SK-N-SH (cell line): ENCODE data around the gene ACSM2A. TPM values are rescaled to one million over a fixed set of nuclear protein-coding genes. Genes with fewer than 3 reads are reported as not detected.

ENCODE experiments used
- CTCF ChIA-PET: fragments of 300-600, 350-600 bp; formaldehyde crosslinking; extraction: SDS; loops from one replicate; lab custom pipeline; 2021; lab: Yijun Ruan, JAX
- POLR2A ChIA-PET: fragments of 350-600 bp; sonication (Branson Sonifier 250); formaldehyde crosslinking; extraction: SDS; loops from one replicate; lab custom pipeline; 2020; ENCODE audit warnings: antibody characterized with exemption, inconsistent platforms; lab: Yijun Ruan, JAX
- DNase-seq: peaks from one replicate; pipeline ENCODE4 v3.0.0; 2012
- H2AFZ ChIP-seq: fragments of 200-600 bp; sonication (generic); 2 replicates; pipeline ENCODE4 v1.8.1; 2016; ENCODE audit warnings: antibody characterized with exemption, mild to moderate bottlenecking, low read depth
- H3F3A ChIP-seq: fragments of 200-600 bp; sonication (generic); replicated peaks from 2 replicates; pipeline ENCODE3; 2016; ENCODE audit warnings: antibody characterized with exemption, mild to moderate bottlenecking; ENCODE audit not compliant: insufficient read depth
- H3K27ac ChIP-seq, 2 experiments: fragments of 200-500 bp in 1 of 2; fragments of 200-600 bp in 1 of 2; sonication (Bioruptor generic) in 1 of 2; sonication (generic), shearing (Covaris generic) in 1 of 2; 2 replicates each; pipeline versions ENCODE4 v1.5.1 to v1.6.1; 2014 to 2016; ENCODE audit warnings: low read depth in 2 of 2, inconsistent platforms in 1 of 2, low read length in 1 of 2, mild to moderate bottlenecking in 1 of 2, mixed read lengths in 1 of 2
- H3K27me3 ChIP-seq: fragments of 200-600 bp; sonication (generic), shearing (Covaris generic); 2 replicates; pipeline ENCODE4 v1.6.1; 2016; ENCODE audit warnings: mixed run types; ENCODE audit not compliant: insufficient read depth
- H3K36me3 ChIP-seq, 2 experiments: fragments of 200-500 bp in 1 of 2; fragments of 200-600 bp in 1 of 2; sonication (Bioruptor generic) in 1 of 2; sonication (generic) in 1 of 2; replicated peaks in 1 of 2; 2 replicates each; pipeline versions ENCODE3 to v1.5.1; 2014 to 2016; ENCODE audit warnings: low read length in 1 of 2, mild to moderate bottlenecking in 1 of 2; ENCODE audit not compliant: insufficient read depth in 2 of 2, control insufficient read depth in 1 of 2
- H3K4me1 ChIP-seq, 2 experiments: fragments of 200-500 bp in 1 of 2; fragments of 200-600 bp in 1 of 2; sonication (Bioruptor generic) in 1 of 2; sonication (generic), shearing (Covaris generic) in 1 of 2; 2 replicates each; pipeline versions ENCODE4 v1.5.1 to v1.6.1; 2014 to 2016; ENCODE audit warnings: low read depth in 1 of 2, low read length in 1 of 2, mixed run types in 1 of 2; ENCODE audit not compliant: insufficient read depth in 2 of 2, control insufficient read depth in 1 of 2
- H3K4me2 ChIP-seq: fragments of 200-600 bp; sonication (generic), shearing (Covaris generic); 2 replicates; pipeline ENCODE4 v1.6.1; 2017; ENCODE audit warnings: mixed run types
- H3K4me3 ChIP-seq, 2 experiments: fragments of 200-500 bp in 1 of 2; fragments of 200-600 bp in 1 of 2; sonication (Bioruptor generic) in 1 of 2; sonication (generic), shearing (Covaris generic) in 1 of 2; 2 replicates each; pipeline versions ENCODE4 v1.5.1 to v1.8.1; 2014 to 2016; ENCODE audit warnings: low read depth in 2 of 2, inconsistent platforms in 1 of 2, low read length in 1 of 2, mild to moderate bottlenecking in 1 of 2, mixed read lengths in 1 of 2, moderate library complexity in 1 of 2
- H3K79me2 ChIP-seq: fragments of 200-600 bp; sonication (generic); 2 replicates; pipeline ENCODE4 v1.8.1; 2017; ENCODE audit warnings: mild to moderate bottlenecking; ENCODE audit not compliant: insufficient read depth
- H3K9ac ChIP-seq: fragments of 200-600 bp; sonication (generic); 2 replicates; pipeline ENCODE4 v1.6.1; 2017; ENCODE audit warnings: mixed run types
- H3K9me2 ChIP-seq: fragments of 200-600 bp; sonication (generic); 2 replicates; pipeline ENCODE4 v1.6.1; 2017; ENCODE audit warnings: mixed run types
- H3K9me3 ChIP-seq: fragments of 200-600 bp; sonication (generic); 2 replicates; pipeline ENCODE4 v1.6.1; 2017; ENCODE audit warnings: mixed run types, mild to moderate bottlenecking, moderate library complexity
- H4K20me1 ChIP-seq: fragments of 200-600 bp; sonication (generic); 2 replicates; pipeline ENCODE4 v1.6.1; 2017; ENCODE audit warnings: mild to moderate bottlenecking, mixed run types; ENCODE audit not compliant: insufficient read depth
- EZH2phosphoT487 ChIP-seq: fragments of 200-600 bp; sonication (generic); IDR thresholded peaks from 2 replicates; pipeline ENCODE4 v1.6.1; 2017; ENCODE audit warnings: low read depth, mixed run types, mild to moderate bottlenecking, antibody characterized with exemption, moderate library complexity, borderline replicate concordance
- FOSL2 ChIP-seq: IDR thresholded peaks from 2 replicates; pipeline ENCODE4 v1.4.0; 2012; ENCODE audit warnings: low read depth, mild to moderate bottlenecking, moderate library complexity, borderline replicate concordance
- FOXJ3 ChIP-seq: sonication (generic); formaldehyde crosslinking; IDR thresholded peaks from 2 replicates; pipeline ENCODE4 v1.5.1; 2020; ENCODE audit warnings: mild to moderate bottlenecking, missing genetic modification reagents
- FOXM1 ChIP-seq: IDR thresholded peaks from 2 replicates; pipeline ENCODE4 v1.4.0; 2012; ENCODE audit warnings: low read depth, mild to moderate bottlenecking
- IRF3 ChIP-seq: fragments of 150-350 bp; IDR thresholded peaks from 2 replicates; pipeline ENCODE4 v1.6.1; 2016; ENCODE audit warnings: mild to moderate bottlenecking, low read depth, low read length
- MXI1 ChIP-seq: IDR thresholded peaks from 2 replicates; pipeline ENCODE4 v1.6.1; 2012; ENCODE audit warnings: mild to moderate bottlenecking, low read depth, low read length, improper control_type of control experiment
- NRF1 ChIP-seq: IDR thresholded peaks from 2 replicates; pipeline ENCODE4 v1.6.1; 2012; ENCODE audit warnings: low read depth, mild to moderate bottlenecking, low read length
- RAD21 ChIP-seq: IDR thresholded peaks from 2 replicates; pipeline ENCODE4 v1.6.1; 2012; ENCODE audit warnings: mild to moderate bottlenecking, low read length
- RCOR1 ChIP-seq: fragments of 150-350 bp; IDR thresholded peaks from 2 replicates; pipeline ENCODE4 v1.6.1; 2017; ENCODE audit warnings: antibody characterized with exemption, low read length
- REST ChIP-seq: IDR thresholded peaks from 2 replicates; pipeline ENCODE4 v1.6.1; 2012; ENCODE audit warnings: mild to moderate bottlenecking, low read depth, low read length, moderate library complexity
- RFX5 ChIP-seq: IDR thresholded peaks from 2 replicates; pipeline ENCODE4 v1.6.1; 2012; ENCODE audit warnings: mild to moderate bottlenecking, improper control_type of control experiment, low read length
- RXRA ChIP-seq: IDR thresholded peaks from 2 replicates; pipeline ENCODE4 v1.4.0; 2012; ENCODE audit warnings: low read depth, mild to moderate bottlenecking, borderline replicate concordance
- SMC3 ChIP-seq: IDR thresholded peaks from 2 replicates; pipeline ENCODE4 v1.6.1; 2012; ENCODE audit warnings: low read depth, low read length, improper control_type of control experiment
- TAF1 ChIP-seq: IDR thresholded peaks from 2 replicates; pipeline ENCODE4 v1.6.1; 2012; ENCODE audit warnings: low read depth, mild to moderate bottlenecking, low read length, moderate library complexity, borderline replicate concordance
- USF1 ChIP-seq: IDR thresholded peaks from 2 replicates; pipeline ENCODE4 v1.4.0; 2012; ENCODE audit warnings: low read depth, borderline replicate concordance
- USF2 ChIP-seq: fragments of 150-350 bp; IDR thresholded peaks from 2 replicates; pipeline ENCODE4 v1.6.1; 2017; ENCODE audit warnings: antibody characterized with exemption, low read length, low read depth, borderline replicate concordance
- WGBS: methylation state at CpG from one replicate; pipeline ENCODE4 v1.1.6; 2017; ENCODE audit warnings: low lambda C conversion rate; 5-methylcytosine and 5-hydroxymethylcytosine counted together
- polyA plus RNA-seq, 3 experiments: library from polyadenylated mRNA; depleted of rRNA; stranded (reverse); fragments of >200 nt; gene quantifications; 2 replicates each; pipeline ENCODE4 v1.2.3, GENCODE V29; 2012

Gene ACSM2A
- polyA plus RNA-seq, 1 of the 3 experiments (the other 2 are of a cell fraction): not detected

GRCh38 chr16:20507280-20507679 is 56.0 kb downstream of the ACSM2A start:
- Histone ChIP-seq H3K4me1 (no peaks in the 10 kb centered on the region), H3K79me2 (no peaks in the 10 kb centered on the region), H3F3A (no peaks in the 10 kb centered on the region), H3K4me2 (no peak overlapping the region), H3K9me3 (no peaks in the 10 kb centered on the region), H4K20me1 (no peaks in the 10 kb centered on the region), H3K4me3 (no peak overlapping the region), H3K9ac (no peak overlapping the region), H2AFZ (no peak overlapping the region), H3K27me3 (no peaks in the 10 kb centered on the region), H3K36me3 (no peaks in the 10 kb centered on the region), H3K27ac (no peak overlapping the region), H3K9me2 (no peaks in the 10 kb centered on the region)
- no peak for TF ChIP-seq FOXJ3 (CRISPR knock-in tag)
- TF ChIP-seq TAF1: no peak
- no peak for TF ChIP-seq RAD21
- TF ChIP-seq MXI1: no peak
- no peak for TF ChIP-seq REST
- TF ChIP-seq USF2: no peak
- no peak for TF ChIP-seq FOXM1
- no peak for TF ChIP-seq EZH2phosphoT487
- no peak for TF ChIP-seq RXRA
- TF ChIP-seq RFX5: no peak
- no peak for DNase-seq
- ChIA-PET POLR2A (no interaction called here), CTCF (interaction anchor here (1.0 kb wide), 1 partner anchor 9 kb away, joined by 3 read pairs; no protein-coding TSS in a partner anchor)
- WGBS: 0% methylated on average over 2 of the region's 2 CpGs

- no peaks in the 10 kb centered on the region for H3K27me3 ChIP-seq
- ChIA-PET POLR2A (no interaction called here), CTCF (no interaction called here)
- H3K4me1 ChIP-seq: no peaks in the 10 kb centered on the region
- H3K9me2 ChIP-seq: no peaks in the 10 kb centered on the region
- no peak overlapping the region for H3K4me3 ChIP-seq
- 0% methylated on average over 1 of the region's 1 CpG for WGBS
- no peak overlapping the region for H3K4me2 ChIP-seq
- no peak overlapping the region for H3K9ac ChIP-seq
- no peak overlapping the region for H3K27ac ChIP-seq
- no peaks in the 10 kb centered on the region for H3K9me3 ChIP-seq
- H4K20me1 ChIP-seq: no peaks in the 10 kb centered on the region
- no peak overlapping the region for H2AFZ ChIP-seq
- DNase-seq: no peak
- no peaks in the 10 kb centered on the region for H3K79me2 ChIP-seq
- no peaks in the 10 kb centered on the region for H3K36me3 ChIP-seq
- H3F3A ChIP-seq: no peaks in the 10 kb centered on the region
- TF ChIP-seq IRF3 (no peak), FOSL2 (no peak), FOXJ3 (CRISPR knock-in tag) (no peak), USF1 (no peak), RAD21 (no peak), FOXM1 (no peak), RCOR1 (no peak), SMC3 (no peak), RFX5 (no peak), NRF1 (no peak)
These were observed 59.0 kb downstream of the ACSM2A start for GRCh38 chr16:20510323-20510722.
